ENCODE results near the gene ACY1.

Gene ACY1

GRCh38 chr3:52024765-52025452 lies 41.6 kb downstream of the ACY1 start:
- Histone ChIP-seq H3K4me1 (ENCODE audit: control insufficient read depth, insufficient read depth, low read length) (peaks cover 5% of the 10 kb centered on the region), H3K4me3 (ENCODE audit: low read depth, low read length) (no peak overlapping the region), H3K36me3 (ENCODE audit: control insufficient read depth in 2 of 2, insufficient read depth in 1 of 2, low read length in 2 of 2) (no peaks in the 10 kb centered on the region), H3K27ac (ENCODE audit: extremely low read depth, low read depth, low read length) (no peak overlapping the region), H3K9me3 (ENCODE audit: control insufficient read depth, insufficient read depth, low read depth, low read length) (no peaks in the 10 kb centered on the region)
- no peak for TF ChIP-seq ZNF521 (tag by site-specific recombination; IDR thresholded peaks at IDR 0.05)
- no peak for TF ChIP-seq REPIN1 (tag by site-specific recombination; IDR thresholded peaks at IDR 0.05; ENCODE audit: low read depth)
- TF ChIP-seq SP2 (tag by site-specific recombination; IDR thresholded peaks at IDR 0.05): no peak
- no peak for TF ChIP-seq HOXA7 (CRISPR knock-in tag; IDR thresholded peaks at IDR 0.05; ENCODE audit: borderline replicate concordance)
- TF ChIP-seq TCF7L2 (IDR thresholded peaks at IDR 0.05; ENCODE audit: borderline replicate concordance, low read depth, low read length): no peak
- TF ChIP-seq ZNF792 (tag by site-specific recombination; IDR thresholded peaks at IDR 0.05): no peak
- ChIA-PET CTCF (no interaction called here), POLR2A (no interaction called here)

- peaks cover 5% of the 10 kb centered on the region for H3K4me1 ChIP-seq (ENCODE audit: control insufficient read depth, insufficient read depth, low read length)
Measured at GRCh38 chr3:52025453-52025852, 42.1 kb downstream of the ACY1 start.

More at GRCh38 chr3:52025453-52025852, 42.1 kb downstream of the ACY1 start:
- TF ChIP-seq PRDM1 (tag by site-specific recombination; IDR thresholded peaks at IDR 0.05) (no peak), CTCF (tag by site-specific recombination; IDR thresholded peaks at IDR 0.05) (no peak), ZNF24 (tag by site-specific recombination; IDR thresholded peaks at IDR 0.05) (no peak), KLF17 (tag by site-specific recombination; IDR thresholded peaks at IDR 0.05) (no peak), ZNF654 (tag by site-specific recombination; IDR thresholded peaks at IDR 0.05; ENCODE audit: low read depth) (no peak), OSR2 (tag by site-specific recombination; IDR thresholded peaks at IDR 0.05) (no peak), ZNF449 (tag by site-specific recombination; IDR thresholded peaks at IDR 0.05) (no peak), HOXA7 (CRISPR knock-in tag; IDR thresholded peaks at IDR 0.05; ENCODE audit: borderline replicate concordance) (no peak), ELK4 (IDR thresholded peaks at IDR 0.05; ENCODE audit: borderline replicate concordance, low read depth, low read length) (no peak), ZNF639 (tag by site-specific recombination; IDR thresholded peaks at IDR 0.05) (no peak), ZNF138 (tag by site-specific recombination; IDR thresholded peaks at IDR 0.05; ENCODE audit: borderline replicate concordance) (no peak)
- POLR2A ChIA-PET: no interaction called here
- CTCF ChIA-PET: no interaction called here
- Histone ChIP-seq H3K36me3 (ENCODE audit: control insufficient read depth in 2 of 2, insufficient read depth in 1 of 2, low read length in 2 of 2) (no peaks in the 10 kb centered on the region), H3K4me3 (ENCODE audit: low read depth, low read length) (no peak overlapping the region), H3K9me3 (ENCODE audit: control insufficient read depth, insufficient read depth, low read depth, low read length) (no peaks in the 10 kb centered on the region), H3K27ac (ENCODE audit: extremely low read depth, low read depth, low read length) (no peak overlapping the region)

Measured in HEK293 (cell line).